ENCODE results near the gene TRIL. TPM values are rescaled to one million over a fixed set of nuclear protein-coding genes. Genes with fewer than 3 reads are reported as not detected.

The TRIL gene
- total RNA-seq, 1 donor from 2014 or later, result 6.5 TPM

GRCh38 chr7:28993371-28993770 lies 35.2 kb upstream of the TRIL start:
- H3K27ac ChIP-seq, result no peak overlapping the region
- no peaks in the 10 kb centered on the region for H3K36me3 ChIP-seq
- ATAC-seq, result no peak
- H3K27me3 ChIP-seq, result no peaks in the 10 kb centered on the region
- no peaks in the 10 kb centered on the region for H3K4me1 ChIP-seq
- no peak for DNase-seq
- H3K9me3 ChIP-seq, result no peaks in the 10 kb centered on the region
- TF ChIP-seq, protein P1, sequence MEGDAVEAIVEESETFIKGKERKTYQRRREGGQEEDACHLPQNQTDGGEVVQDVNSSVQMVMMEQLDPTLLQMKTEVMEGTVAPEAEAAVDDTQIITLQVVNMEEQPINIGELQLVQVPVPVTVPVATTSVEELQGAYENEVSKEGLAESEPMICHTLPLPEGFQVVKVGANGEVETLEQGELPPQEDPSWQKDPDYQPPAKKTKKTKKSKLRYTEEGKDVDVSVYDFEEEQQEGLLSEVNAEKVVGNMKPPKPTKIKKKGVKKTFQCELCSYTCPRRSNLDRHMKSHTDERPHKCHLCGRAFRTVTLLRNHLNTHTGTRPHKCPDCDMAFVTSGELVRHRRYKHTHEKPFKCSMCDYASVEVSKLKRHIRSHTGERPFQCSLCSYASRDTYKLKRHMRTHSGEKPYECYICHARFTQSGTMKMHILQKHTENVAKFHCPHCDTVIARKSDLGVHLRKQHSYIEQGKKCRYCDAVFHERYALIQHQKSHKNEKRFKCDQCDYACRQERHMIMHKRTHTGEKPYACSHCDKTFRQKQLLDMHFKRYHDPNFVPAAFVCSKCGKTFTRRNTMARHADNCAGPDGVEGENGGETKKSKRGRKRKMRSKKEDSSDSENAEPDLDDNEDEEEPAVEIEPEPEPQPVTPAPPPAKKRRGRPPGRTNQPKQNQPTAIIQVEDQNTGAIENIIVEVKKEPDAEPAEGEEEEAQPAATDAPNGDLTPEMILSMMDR (IDR thresholded peaks at IDR 0.05), result no peak
- H3K4me3 ChIP-seq, result no peak overlapping the region
- intact Hi-C loops (cut with DNase I), result no loop called here

DNA sequence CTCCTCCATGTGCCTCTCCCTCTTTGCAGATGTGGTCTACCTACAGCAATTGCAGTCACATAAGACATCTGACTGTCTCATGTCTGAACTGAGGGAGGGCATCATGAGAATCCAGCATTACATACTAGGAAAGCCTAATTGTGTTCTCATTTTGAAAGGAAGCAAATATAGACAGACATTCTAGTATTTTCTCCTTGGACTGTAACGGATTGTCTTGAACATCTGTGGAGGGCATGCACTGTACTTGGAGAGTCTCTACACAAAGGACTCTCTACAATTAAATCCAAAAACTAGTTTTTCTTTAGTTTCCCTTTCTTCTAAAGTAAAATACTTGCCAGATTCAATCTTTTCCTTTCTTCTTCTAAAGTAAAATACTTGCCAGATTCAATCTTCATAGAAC lies 34.7 kb upstream of the TRIL start:
- Histone ChIP-seq H3K27ac (no peak overlapping the region), H3K27me3 (no peaks in the 10 kb centered on the region), H3K9me3 (no peaks in the 10 kb centered on the region), H3K36me3 (no peaks in the 10 kb centered on the region), H3K4me1 (no peaks in the 10 kb centered on the region), H3K4me3 (no peak overlapping the region)
- TF ChIP-seq, protein P1 (IDR thresholded peaks at IDR 0.05), result no peak
- intact Hi-C loops (cut with DNase I), result no loop called here
- DNase-seq (no peak), ATAC-seq (no peak)

DNA sequence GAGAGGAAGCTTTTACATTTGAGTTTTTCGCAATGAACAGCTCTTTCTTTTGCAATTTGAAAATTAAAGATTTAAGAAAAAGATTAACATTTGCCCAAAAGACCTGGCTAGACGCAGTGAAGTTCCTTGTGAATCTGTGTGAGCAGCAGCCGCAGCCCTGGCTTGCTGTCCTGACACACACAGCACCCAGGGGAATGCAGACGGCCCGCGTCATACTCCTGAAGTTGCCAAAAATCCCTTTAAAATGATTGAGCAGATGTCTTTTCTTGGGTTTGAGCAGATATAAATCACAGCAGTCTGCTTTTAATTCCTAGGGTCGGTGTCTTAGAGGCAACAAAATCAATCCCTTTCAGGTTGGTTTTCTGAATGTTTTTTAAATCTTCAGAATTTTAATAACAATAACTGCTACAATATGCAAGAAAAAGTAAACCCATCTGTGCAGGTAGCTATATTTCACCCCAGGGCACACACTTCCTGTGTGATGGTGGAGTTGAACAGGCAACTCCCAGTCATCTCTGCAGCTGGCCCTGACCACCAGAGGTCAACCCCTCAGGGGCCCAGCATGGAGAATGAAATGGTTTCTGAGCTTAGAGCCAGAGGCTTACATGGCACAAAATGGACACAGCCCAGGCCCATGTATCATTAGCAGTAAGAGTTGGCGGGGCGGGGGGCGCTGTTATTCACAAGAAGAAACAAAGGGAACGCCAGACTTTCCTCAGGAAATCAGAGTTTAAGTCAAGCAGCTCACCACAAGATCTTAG lies 32.2 kb upstream of the TRIL start:
- no peak for ATAC-seq
- no peak for DNase-seq
- Histone ChIP-seq H3K36me3 (no peaks in the 10 kb centered on the region), H3K9me3 (no peaks in the 10 kb centered on the region), H3K4me3 (no peak overlapping the region), H3K4me1 (peaks cover 14% of the 10 kb centered on the region), H3K27me3 (no peaks in the 10 kb centered on the region), H3K27ac (no peak overlapping the region)
- TF ChIP-seq, protein P1 (IDR thresholded peaks at IDR 0.05), result no peak
- intact Hi-C loops (cut with DNase I), result no loop called here

DNA sequence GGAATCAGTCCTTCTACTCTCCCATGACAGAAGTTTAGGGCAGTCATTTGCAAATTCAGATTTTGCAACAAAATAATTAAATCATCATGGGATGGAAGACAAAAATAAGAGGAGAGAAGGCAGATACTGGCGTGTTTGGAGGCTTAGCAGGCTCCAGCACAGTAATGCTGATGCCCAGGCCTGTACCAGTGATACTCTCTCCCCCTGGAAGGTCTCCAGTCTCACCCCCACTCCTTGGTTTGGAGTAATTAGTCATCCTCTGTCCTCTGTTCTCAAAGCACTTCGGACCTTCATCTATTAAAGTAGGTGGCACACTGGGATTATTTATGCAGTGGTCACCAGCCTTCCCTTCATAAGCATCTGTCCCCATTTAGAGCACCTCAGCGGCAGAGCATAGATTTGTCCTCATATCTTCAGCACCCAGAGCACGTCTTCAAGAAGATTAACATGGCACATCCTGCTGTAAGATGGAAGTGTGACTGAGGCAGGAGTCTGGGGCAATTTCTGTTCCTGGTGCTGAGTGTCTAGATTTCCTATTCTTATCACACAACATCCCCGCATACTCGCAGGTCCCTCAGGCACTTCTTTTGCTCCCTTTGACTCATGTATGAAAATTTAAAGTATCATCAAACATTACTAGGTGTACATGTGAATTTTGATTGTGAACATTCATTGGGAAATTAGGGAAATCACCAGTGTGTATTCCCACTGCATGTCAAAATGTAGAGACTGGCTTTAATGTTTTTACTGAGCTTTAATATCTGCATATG lies 31.3 kb upstream of the TRIL start:
- TF ChIP-seq, protein P1 (IDR thresholded peaks at IDR 0.05), result no peak
- no peak for ATAC-seq
- intact Hi-C loops (cut with DNase I), result no loop called here
- no peaks in the 10 kb centered on the region for H3K9me3 ChIP-seq
- H3K27ac ChIP-seq, result no peak overlapping the region
- no peaks in the 10 kb centered on the region for H3K36me3 ChIP-seq
- no peak overlapping the region for H3K4me3 ChIP-seq
- no peaks in the 10 kb centered on the region for H3K27me3 ChIP-seq
- peaks cover 21% of the 10 kb centered on the region for H3K4me1 ChIP-seq
- no peak for DNase-seq

GRCh38 chr7:28988810-28989209 lies 30.7 kb upstream of the TRIL start:
- intact Hi-C loops (cut with DNase I), result no loop called here
- TF ChIP-seq, protein P1 (IDR thresholded peaks at IDR 0.05), result no peak
- Histone ChIP-seq H3K9me3 (no peaks in the 10 kb centered on the region), H3K4me1 (peaks cover 21% of the 10 kb centered on the region), H3K36me3 (no peaks in the 10 kb centered on the region), H3K4me3 (no peak overlapping the region), H3K27me3 (no peaks in the 10 kb centered on the region), H3K27ac (no peak overlapping the region)
- DNase-seq, result no peak
- no peak for ATAC-seq
